GM12878 (cell line): Measurements from ENCODE around the gene SENP1.

ENCODE experiments used
- ATF2 ChIP-seq: IDR thresholded peaks from 2 replicates; pipeline ENCODE4 v1.6.1; 2012; ENCODE audit warnings: low read length, inconsistent platforms
- CBX5 ChIP-seq: sonication (generic); IDR thresholded peaks from 2 replicates; pipeline ENCODE4 v1.6.1; 2016; ENCODE audit warnings: low read depth, moderate library complexity, mild to moderate bottlenecking, inconsistent platforms
- CHD4 ChIP-seq: fragments of 200-600 bp; sonication (generic); IDR thresholded peaks from 2 replicates; pipeline ENCODE4 v1.6.1; 2016; ENCODE audit warnings: mild to moderate bottlenecking
- CTCF ChIP-seq, 3 experiments: IDR thresholded peaks in 2 of 3; conservative IDR thresholded peaks in 1 of 3; 2 replicates each; pipeline ENCODE4 v1.5.1; 2011; ENCODE audit warnings: low read depth in 3 of 3, low read length in 3 of 3, mild to moderate bottlenecking in 3 of 3, control low read depth in 2 of 3, moderate library complexity in 2 of 3, inconsistent platforms in 1 of 3, mixed read lengths in 1 of 3; ENCODE audit not compliant: control insufficient read depth in 2 of 3, insufficient read depth in 1 of 3; ENCODE audit errors: extremely low read depth in 1 of 3
- E2F4 ChIP-seq: IDR thresholded peaks from 2 replicates; pipeline ENCODE4 v1.6.1; 2012; ENCODE audit warnings: low read depth, low read length, improper control_type of control experiment
- GABPA ChIP-seq: IDR thresholded peaks from 2 replicates; pipeline ENCODE4 v1.6.1; 2014; ENCODE audit warnings: antibody characterized with exemption, low read depth, mild to moderate bottlenecking, inconsistent platforms
- IRF3 ChIP-seq: fragments of 450-650 bp; IDR thresholded peaks from 2 replicates; pipeline ENCODE4 v1.6.1; 2014; ENCODE audit warnings: mild to moderate bottlenecking
- NRF1 ChIP-seq: conservative IDR thresholded peaks from 2 replicates; pipeline ENCODE4 v1.6.1; 2011; ENCODE audit warnings: mild to moderate bottlenecking, low read depth, low read length, improper control_type of control experiment
- POLR2A ChIP-seq: IDR thresholded peaks from 2 replicates; pipeline ENCODE4 v1.6.1; 2011; ENCODE audit warnings: low read depth, mild to moderate bottlenecking, low read length
- TAF1 ChIP-seq: IDR thresholded peaks from 2 replicates; pipeline ENCODE4 v1.6.1; 2011; ENCODE audit warnings: mild to moderate bottlenecking, low read depth, low read length, borderline replicate concordance
- ZBTB11 ChIP-seq: fragments of 450-650 bp; formaldehyde crosslinking; IDR thresholded peaks from 2 replicates; pipeline ENCODE4 v1.5.0; 2022; ENCODE audit warnings: mild to moderate bottlenecking, missing genetic modification characterization

GRCh38 chr12:48109424-48109823 lies 3.5 kb upstream of the SENP1 start:
- TF ChIP-seq ZBTB11 (CRISPR knock-in tag) (no peak), CBX5 (no peak), ATF2 (no peak), POLR2A (no peak), CTCF (IDR thresholded peaks at IDR 0.05 in 2 of 3, conservative IDR thresholded peaks at IDR 0.05 in 1 of 3; ENCODE audit: control insufficient read depth in 2 of 3, extremely low read depth in 1 of 3, insufficient read depth in 1 of 3, low read depth in 3 of 3, low read length in 3 of 3) (no peak), E2F4 (no peak), IRF3 (no peak), NRF1 (no peak), GABPA (no peak), CHD4 (no peak), TAF1 (no peak)
